NCI-H128 (cell line): ENCODE results near the gene AGPAT1.
"Not testable (repeated sequence)": the region's sequence is repeated elsewhere in the genome, so short reads cannot be mapped to it uniquely, and the experiment has no call there.

Experiments
- DNase-seq: peaks from one replicate; lab custom pipeline; 2025; ENCODE audit not compliant: unreplicated experiment; lab: John Stamatoyannopoulos, UW

AGPAT1 gene

DNA sequence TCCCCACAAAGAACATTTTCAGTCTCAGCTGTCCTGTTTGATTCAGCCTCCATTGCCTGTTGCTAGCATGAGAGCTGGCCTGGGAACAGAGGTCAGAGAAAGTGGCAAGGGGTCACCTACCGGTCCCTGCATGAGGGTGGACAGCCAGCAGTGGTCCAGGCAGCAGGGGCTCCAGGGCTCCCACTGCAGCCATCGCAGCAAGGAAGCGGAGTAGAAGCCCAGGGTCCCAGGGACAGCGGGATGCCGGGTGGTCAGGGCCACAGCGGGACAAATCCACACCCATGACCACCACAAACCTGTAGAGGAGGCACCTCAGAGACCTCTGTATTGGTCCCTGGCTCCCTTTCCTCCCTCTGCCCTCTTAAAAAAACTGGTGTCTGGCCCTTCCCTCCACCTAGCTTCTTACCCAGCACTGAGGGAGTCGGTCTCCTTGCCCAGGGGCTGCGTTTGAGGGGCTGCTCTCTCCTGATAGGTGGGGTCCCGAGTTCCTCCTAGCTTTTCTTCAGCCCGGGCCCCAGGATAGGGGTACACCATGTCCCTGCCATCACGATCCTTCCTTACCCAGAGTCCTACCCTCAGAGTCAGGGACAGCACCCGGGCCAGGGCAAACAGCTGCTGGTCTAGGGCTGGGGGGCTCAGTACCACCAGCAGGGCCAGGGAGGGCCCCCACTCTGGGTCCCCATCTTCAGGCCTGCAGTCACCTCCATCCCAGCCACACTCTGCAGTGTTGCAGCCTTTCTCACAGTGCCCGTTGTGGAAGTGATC is 25.0 kb upstream of the AGPAT1 start:
- no peak for DNase-seq

DNA sequence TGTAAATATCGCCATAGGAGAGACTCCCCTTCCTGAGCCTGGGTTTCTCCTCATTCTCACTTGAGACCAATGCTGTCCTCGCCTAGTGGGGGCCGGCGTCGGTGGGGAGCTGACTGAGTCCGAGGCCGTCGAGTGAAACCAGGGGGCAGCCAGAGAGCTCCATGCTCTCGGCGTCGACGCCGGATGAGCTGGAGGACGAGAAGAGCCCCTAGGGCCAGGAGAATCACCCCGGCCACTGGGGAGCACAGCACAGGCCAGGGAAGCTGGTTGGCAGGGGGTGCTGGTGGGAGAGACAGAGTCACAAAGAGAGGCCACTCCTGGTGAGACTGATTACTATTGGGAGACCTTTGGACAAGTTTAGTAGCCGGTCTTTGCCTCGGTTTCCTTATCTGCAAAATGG is 23.0 kb upstream of the AGPAT1 start:
- DNase-seq: no peak

- DNase-seq: no peak
Observed at GRCh38 chr6:32198345-32198696, 22.4 kb upstream of the AGPAT1 start.

DNA sequence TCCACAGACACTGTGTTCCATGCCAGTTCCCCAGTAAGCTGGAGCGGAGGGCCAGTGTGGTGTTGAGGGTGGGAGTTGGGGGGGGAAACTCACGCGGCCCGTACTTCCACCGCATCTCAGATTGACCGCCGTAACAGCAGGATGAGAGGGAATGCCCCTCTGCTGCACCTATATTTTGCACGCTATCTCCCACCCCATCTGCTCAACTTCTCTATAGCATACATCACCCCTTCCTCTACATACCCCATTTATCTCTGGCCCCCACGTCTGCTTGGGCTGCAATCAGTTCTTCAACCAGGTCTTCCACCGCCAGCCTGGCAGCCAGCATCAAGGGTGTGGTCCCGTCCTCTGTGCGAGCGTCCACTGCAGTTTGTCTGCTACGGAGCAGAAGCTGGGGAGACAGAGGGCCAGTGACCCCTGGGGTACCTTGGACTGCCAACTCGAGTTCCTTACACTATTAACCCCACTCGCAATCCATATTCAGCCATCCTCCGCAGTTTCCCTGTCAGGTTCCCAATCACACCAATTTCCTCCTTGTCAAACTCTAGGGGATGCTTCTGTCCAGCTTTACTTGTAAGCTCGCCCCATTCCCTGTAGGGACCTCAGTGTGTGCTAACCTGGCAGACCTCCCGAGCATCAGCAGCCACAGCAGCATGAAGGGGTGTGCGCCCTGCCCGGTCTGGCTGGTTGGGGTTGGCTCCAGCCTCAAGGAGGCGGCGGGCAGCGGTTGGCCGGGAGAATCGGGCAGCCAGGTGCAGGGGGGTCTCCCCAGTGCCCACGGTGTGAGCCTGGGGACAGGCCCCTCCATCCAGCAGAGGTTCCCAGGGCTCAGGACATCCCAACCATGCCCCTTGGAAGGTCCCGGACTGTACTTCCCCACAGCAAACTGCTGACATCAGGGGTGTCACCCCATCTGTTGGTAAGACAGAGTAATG is 21.1 kb upstream of the AGPAT1 start:
- DNase-seq: no peak

GRCh38 chr6:32195902-32196681 is 20.2 kb upstream of the AGPAT1 start:
- DNase-seq: peak; percentile 60

DNA sequence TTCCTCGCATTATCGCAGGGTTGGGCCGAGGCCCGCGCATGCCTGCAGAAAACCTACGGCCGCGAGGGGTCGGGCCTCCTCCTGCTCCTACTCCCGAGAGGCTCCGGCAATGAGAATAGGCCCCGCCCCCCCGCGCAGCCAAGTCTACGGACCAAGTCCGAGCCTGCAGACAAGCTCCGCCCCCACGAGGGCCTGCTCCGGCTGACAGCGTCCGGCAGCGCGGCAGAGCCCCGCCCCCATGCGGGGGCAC is 19.7 kb upstream of the AGPAT1 start:
- DNase-seq: peak; percentile 100

DNA sequence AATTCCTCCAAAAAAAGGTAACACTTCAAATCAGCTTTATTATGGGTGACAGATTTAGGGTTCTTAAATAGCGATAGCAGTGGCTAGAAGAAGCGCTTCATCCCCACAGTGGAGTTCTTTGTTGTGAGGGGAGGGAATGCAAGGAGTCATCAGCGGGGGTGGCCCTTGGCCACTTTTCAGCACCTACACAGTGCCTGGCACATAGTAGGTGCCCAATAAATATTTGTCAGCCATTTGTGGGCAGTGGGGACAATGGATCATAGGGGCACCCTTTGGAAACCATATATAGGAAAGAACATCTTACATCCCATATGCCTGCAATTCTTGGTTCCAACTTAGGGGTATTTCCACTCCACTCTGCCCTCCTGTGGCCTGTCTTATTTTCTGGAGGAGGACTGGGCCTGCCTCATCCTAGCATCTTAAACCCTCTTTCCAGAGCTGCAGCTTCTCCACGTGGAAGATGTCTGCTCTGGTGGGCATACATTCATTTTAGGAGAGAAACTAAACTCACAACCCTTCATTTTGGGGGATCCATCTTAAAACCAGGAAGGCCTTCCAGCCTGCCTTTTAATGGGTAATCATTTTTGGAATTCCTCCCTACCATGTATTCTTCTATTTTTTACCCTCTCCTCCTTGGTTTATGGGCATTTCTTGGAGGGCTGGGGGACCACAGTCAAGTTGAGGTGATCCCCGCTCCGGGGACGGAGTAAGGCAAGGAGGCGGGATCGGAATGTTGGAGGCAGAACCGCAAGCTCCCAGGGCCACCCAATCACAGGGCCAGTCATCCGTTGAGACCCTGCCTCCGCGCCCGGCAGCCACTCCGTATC is 19.2 kb upstream of the AGPAT1 start:
- DNase-seq: no peak

- DNase-seq: no peak
Observed at GRCh38 chr6:32194388-32194787, 18.5 kb upstream of the AGPAT1 start.

DNA sequence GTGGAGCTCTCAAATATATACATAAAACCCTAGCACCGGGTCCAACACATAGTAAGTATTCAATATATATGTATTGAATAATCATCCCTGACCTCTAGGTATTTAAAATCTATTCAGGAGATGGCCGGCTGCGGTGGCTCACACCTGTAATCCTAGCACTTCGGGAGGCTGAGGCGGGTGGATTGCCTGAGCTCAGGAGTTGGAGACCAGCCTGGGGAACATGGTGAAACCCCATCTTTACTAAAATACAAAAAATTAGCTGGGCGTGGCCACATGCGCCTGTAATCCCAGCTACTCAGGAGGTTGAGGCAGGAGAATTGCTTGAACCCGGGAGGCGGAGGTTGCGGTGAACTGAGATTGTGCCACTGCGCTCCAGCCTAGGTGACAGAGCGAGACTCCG is 17.2 kb upstream of the AGPAT1 start:
- DNase-seq: not testable (repeated sequence)

GRCh38 chr6:32192608-32193039 is 16.7 kb upstream of the AGPAT1 start, which contains the start of gene GPSM3:
Gene GPSM3, minus strand, starts transcription at chr6:32192643. Its CDS starts 130 bp downstream, at chr6:32192513.
- no peak for DNase-seq

- no peak for DNase-seq
Observed at GRCh38 chr6:32191696-32192607, 16.1 kb upstream of the AGPAT1 start.

DNA sequence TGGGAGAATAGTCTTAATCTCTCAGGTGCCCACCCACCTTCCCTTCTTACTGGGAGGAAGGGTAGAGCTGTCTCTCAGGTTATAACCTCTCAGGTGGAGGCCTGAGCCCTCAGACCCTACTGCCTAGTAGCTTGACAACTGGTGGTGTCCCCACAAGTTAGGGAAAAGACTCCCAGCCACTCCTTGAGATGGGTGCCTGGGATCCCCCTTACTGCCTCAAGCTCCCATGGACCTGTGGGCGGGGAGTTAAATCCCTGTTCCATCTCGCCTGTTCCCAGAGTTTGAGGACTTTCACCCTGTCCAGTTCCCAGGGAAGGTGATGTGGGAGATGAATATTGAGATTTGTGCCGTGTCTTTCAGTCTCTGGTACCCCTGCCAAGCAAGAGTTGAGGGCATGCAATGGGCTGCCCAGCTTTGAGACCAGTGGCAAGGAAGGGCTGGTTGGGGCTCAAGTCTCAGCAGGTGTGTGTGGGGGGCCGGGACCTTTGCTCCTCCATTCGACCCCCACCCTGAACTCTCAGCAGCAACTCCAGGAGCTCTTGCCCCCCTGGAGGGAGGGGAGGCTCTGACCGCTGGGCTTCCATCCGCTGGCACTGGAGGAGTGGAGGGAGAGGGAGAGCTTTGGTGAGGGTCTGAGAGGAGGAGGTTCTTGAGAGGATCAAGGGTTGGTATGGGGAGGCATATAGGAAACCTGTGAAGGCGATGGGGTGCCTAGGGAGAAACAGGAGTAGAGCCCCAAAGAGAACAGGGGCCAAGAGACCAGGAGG is 15.2 kb upstream of the AGPAT1 start:
- DNase-seq: no peak

DNA sequence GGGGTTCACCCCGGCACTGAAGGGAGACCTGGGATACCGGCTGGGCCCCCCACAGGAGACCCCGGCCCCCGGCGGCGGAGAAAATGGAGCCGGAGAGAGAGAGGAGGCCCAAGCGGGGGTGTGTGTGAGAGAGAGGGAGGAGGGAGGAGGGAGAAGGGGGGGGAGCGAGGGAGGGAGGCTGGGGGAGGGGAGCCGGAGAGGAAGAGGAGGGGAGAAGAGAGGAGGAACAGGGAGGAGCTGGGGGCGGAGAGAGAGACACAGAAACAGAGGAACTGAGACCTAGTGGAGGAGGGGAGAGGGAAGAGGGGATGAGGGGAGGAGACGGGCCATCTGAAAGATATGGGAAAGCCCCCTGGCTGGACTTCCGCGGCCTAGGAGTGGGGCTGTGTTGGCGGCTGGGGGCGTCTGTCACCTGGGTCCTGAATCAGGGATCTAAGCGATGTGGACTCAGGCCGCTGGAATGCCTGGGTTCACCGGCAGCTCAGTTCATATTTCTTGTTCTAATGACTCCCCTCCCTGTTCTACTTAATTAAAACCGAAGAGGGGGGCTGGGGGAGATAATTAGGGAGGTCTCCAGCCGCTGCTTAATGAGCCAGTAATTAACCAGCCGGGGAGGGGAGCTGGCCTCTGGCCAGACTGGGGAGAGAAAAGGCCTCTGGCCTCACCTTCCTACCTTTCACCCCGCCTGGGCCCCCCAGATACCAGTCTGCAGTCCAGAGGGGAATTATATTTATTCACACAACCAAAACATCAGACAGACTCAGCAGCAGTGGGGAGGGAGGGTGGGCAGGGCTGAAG is 14.4 kb upstream of the AGPAT1 start, which contains the start of gene PBX2:
Gene PBX2 (minus strand): TSS at position 149 of the 798 bp plus-strand sequence. CDS start 287 bp downstream, outside the sequence.
- peak; percentile 30 for DNase-seq

DNA sequence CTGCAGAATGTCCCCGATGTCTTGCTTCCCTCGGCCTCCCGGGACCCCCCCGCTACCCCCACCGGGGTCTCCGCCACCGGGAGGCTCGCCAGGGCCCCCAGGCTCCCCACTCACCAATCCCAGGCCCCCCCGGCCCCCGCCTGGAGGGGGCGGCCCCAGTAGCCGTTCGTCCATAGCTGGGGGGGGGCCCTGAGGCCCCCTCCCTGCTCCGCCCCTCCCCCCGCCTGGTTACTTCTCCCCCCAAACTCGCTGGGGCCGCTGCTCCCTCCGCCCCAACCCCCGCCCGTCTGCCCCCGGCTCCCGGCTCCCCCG is 13.8 kb upstream of the AGPAT1 start:
- no peak for DNase-seq

DNA sequence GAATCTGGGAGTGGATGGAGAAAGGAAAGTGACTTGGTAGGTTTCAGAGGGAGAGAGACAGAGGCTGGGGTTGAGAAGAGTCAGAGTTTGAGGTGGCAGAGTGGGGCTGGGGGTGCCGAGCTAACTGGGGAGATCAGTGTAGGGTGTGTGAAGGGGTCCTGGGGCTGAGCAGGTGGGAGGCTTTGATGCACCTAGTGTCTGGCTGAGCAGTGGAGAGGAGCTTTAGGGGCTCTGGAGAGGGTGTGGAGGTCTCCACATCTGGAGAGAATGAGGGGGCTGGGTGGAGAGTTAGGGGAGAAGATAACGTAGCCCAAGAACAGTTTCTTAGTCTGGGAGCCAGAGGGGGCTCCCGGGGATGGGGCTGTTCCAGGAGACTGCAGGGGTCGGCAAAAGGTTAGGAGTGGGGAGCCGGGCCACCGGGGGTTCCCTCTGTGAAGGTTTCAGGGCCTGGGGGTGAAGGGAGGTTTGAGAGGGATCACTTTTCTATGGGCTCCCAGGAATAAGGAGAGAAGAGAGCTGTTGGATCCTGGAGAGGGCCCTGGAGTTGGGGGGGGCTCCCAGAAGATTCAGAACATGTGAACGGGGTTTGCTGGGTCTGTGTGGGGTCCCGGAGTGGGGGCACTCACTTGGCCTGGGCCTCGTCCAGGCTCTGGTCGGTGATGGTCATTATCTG is 13.3 kb upstream of the AGPAT1 start:
- no peak for DNase-seq

DNA sequence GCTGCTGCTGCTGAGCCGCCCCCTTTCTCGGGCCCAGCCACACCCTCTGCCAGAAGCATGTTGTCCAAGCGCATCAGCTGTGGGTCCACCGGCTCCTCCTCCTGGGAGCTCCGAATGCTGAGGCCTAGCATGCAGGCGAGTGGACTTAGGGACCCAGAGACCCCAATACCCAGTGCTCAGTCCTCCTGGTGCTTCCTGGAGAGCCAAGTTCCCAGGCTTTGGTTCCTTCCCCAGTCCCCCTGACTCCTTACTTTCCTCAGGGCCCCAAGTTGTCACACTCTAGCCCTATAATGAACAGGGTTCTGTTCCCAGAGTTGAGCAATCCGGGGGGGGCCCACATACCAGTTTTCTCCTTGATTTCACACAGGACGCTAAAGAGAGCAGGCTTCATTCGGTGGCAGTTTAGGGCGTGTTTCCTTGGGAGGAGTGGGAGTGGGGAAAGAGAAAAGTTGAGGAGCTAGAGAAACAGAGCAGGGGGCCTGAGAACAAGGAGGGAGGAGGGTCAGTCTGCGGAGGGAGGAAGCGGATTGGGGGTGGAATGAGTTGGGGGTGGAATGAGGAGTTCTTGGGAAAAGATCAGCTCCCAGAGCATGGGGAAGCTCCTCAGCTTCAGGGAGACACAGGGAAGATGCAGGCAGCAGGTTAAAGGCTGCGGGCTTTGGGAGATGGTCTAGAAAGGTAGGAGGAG is 12.6 kb upstream of the AGPAT1 start:
- DNase-seq: no peak
